PC-3 (cell line): Measurements from ENCODE around the gene OR2J3. TPM values are rescaled to one million over a fixed set of nuclear protein-coding genes. Genes with fewer than 3 reads are reported as not detected.
"Not testable (repeated sequence)": the region's sequence is repeated elsewhere in the genome, so short reads cannot be mapped to it uniquely, and the experiment has no call there.

ENCODE experiments used
- ATAC-seq: fragments of 200-7000 bp; cut with Tn5 transposase; 2 replicates; pipeline ENCODE4 v1.9.1; 2020; ENCODE audit warnings: mild to moderate bottlenecking, moderate library complexity
- BruUV-seq: library from RNA; stranded (reverse); fragments of 400-500 nt; replicated peaks from 2 replicates; lab custom pipeline; 2021; lab: Mats Ljungman, UMichigan
- CTCF ChIA-PET: fragments of 300-600 bp; sonication (Branson Sonifier 250); formaldehyde crosslinking; loops from one replicate; lab custom pipeline; 2022; ENCODE audit warnings: antibody characterized with exemption; lab: Charles Lee
- POLR2A ChIA-PET: fragments of 300-600 bp; sonication (Branson Sonifier 250); formaldehyde crosslinking; loops from one replicate; lab custom pipeline; 2022; ENCODE audit warnings: antibody characterized with exemption; ENCODE audit not compliant: unreplicated experiment; lab: Charles Lee
- DNase-seq: peaks from one replicate; pipeline ENCODE4 v3.0.0-alpha.2; 2015
- H2AFZ ChIP-seq: fragments of 300-600 bp; sonication (generic); 2 replicates; pipeline ENCODE4 v1.6.0; 2016; ENCODE audit warnings: antibody characterized with exemption, low read length
- H3F3A ChIP-seq: fragments of 300-600 bp; sonication (generic); one replicate; pipeline ENCODE4 v1.6.0; 2017; ENCODE audit warnings: antibody characterized with exemption, low read length, control low read depth, mild to moderate bottlenecking; ENCODE audit not compliant: unreplicated experiment
- H3K27ac ChIP-seq: fragments of 300-600 bp; sonication (generic); 2 replicates; pipeline ENCODE4 v1.5.1; 2016; ENCODE audit warnings: mild to moderate bottlenecking, low read length
- H3K27me3 ChIP-seq: fragments of 300-600 bp; sonication (generic); 2 replicates; pipeline ENCODE4 v1.6.1; 2016; ENCODE audit warnings: low read length, mixed read lengths
- H3K36me3 ChIP-seq: fragments of 300-600 bp; sonication (generic); 2 replicates; pipeline ENCODE4 v1.6.1; 2016; ENCODE audit warnings: low read depth, mixed run types, low read length, mixed read lengths
- H3K4me1 ChIP-seq: fragments of 300-600 bp; sonication (generic); 2 replicates; pipeline ENCODE4 v1.5.1; 2016; ENCODE audit warnings: low read length; ENCODE audit not compliant: insufficient read depth
- H3K4me2 ChIP-seq: fragments of 300-600 bp; sonication (generic); 2 replicates; pipeline ENCODE4 v1.6.0; 2016; ENCODE audit warnings: low read length
- H3K4me3 ChIP-seq: fragments of 300-600 bp; sonication (generic); 2 replicates; pipeline ENCODE4 v1.5.1; 2016; ENCODE audit warnings: mild to moderate bottlenecking, low read length, mixed read lengths
- H3K79me2 ChIP-seq: fragments of 300-600 bp; sonication (generic); 2 replicates; pipeline ENCODE4 v1.6.1; 2017; ENCODE audit warnings: low read length, mixed read lengths
- H3K9ac ChIP-seq: fragments of 300-600 bp; sonication (generic); 2 replicates; pipeline ENCODE4 v1.6.0; 2016; ENCODE audit warnings: mild to moderate bottlenecking, low read length
- H3K9me2 ChIP-seq: fragments of 300-600 bp; sonication (generic); replicated peaks from 2 replicates; pipeline ENCODE4 v1.6.1; 2016; ENCODE audit warnings: mixed run types, low read length, mixed read lengths
- H3K9me3 ChIP-seq: fragments of 300-600 bp; sonication (generic); 2 replicates; pipeline ENCODE4 v1.6.1; 2016; ENCODE audit warnings: low read length, mixed read lengths
- H4K20me1 ChIP-seq: fragments of 300-600 bp; sonication (generic); 2 replicates; pipeline ENCODE4 v1.6.1; 2016; ENCODE audit warnings: low read length, mixed read lengths
- intact Hi-C: fragments of 100-400 bp; cut with micrococcal nuclease; formaldehyde crosslinking; loops from 2 replicates; pipeline ENCODE4 v1.9.0; 2023
- total RNA-seq: library from RNA; depleted of rRNA; stranded (reverse); fragments of >200 nt; gene quantifications from 2 replicates; pipeline ENCODE4 v1.2.3, GENCODE V29; 2014; rRNA removed

Gene OR2J3
- total RNA-seq, 1 experiment from 2014 or later: not detected

GRCh38 chr6:29155182-29155581 lies 47.3 kb downstream of the OR2J3 start:
- H4K20me1 ChIP-seq, H3K9me3 ChIP-seq, H3F3A ChIP-seq, H3K9me2 ChIP-seq, CTCF ChIA-PET, ATAC-seq, intact Hi-C loops, POLR2A ChIA-PET, H3K4me2 ChIP-seq, BruUV-seq, H3K27ac ChIP-seq, H3K4me3 ChIP-seq, H3K36me3 ChIP-seq, DNase-seq, H3K79me2 ChIP-seq, H3K9ac ChIP-seq, H3K4me1 ChIP-seq, H2AFZ ChIP-seq: not testable (repeated sequence)
- peaks cover 18% of the 10 kb centered on the region; the same call in 1 of the 2 replicates for H3K27me3 ChIP-seq

- intact Hi-C loops, ATAC-seq, CTCF ChIA-PET, POLR2A ChIA-PET, DNase-seq, H3K4me1 ChIP-seq, H3K27ac ChIP-seq, H3K9me3 ChIP-seq, H4K20me1 ChIP-seq, H3K79me2 ChIP-seq, H2AFZ ChIP-seq, BruUV-seq, H3K4me2 ChIP-seq, H3K9me2 ChIP-seq, H3F3A ChIP-seq, H3K9ac ChIP-seq, H3K36me3 ChIP-seq, H3K4me3 ChIP-seq: not testable (repeated sequence)
- peaks cover 46% of the 10 kb centered on the region for H3K27me3 ChIP-seq
Measured at GRCh38 chr6:29159922-29160321, 52.1 kb downstream of the OR2J3 start.

Other genes with a start within 250 kb of the OR2J3 start
- 85.8 and 92.5 TPM in 2 replicates for gene TRIM27, start 184.1 kb upstream of the OR2J3 start, total RNA-seq
- gene ZNF311, start 102.7 kb upstream of the OR2J3 start, total RNA-seq: 0.04 and 0.40 TPM in 2 replicates
- not detected in 2 replicates for gene OR2W1, start 62.9 kb upstream of the OR2J3 start, total RNA-seq
- not detected in 2 replicates for gene OR2B3, start 20.7 kb upstream of the OR2J3 start, total RNA-seq
- gene OR2J1, start 8.6 kb upstream of the OR2J3 start, total RNA-seq: not detected in 2 replicates
- gene OR2J2, start 62.8 kb downstream of the OR2J3 start, total RNA-seq: 0.23 TPM in 1 of 2 replicates, not detected in the other
- gene OR14J1, start 193.6 kb downstream of the OR2J3 start, total RNA-seq: not detected in 2 replicates